Lower leg skin (tissue), 3 donors: ENCODE results near the gene TFAP2C.

Source experiments
- CTCF ChIP-seq, 3 donors: fragments of 450-650 bp; IDR thresholded peaks; one replicate each; pipeline ENCODE4 v1.5.1; 2016; ENCODE audit warnings: antibody characterized with exemption in 3 of 3, mild to moderate bottlenecking in 3 of 3, moderate library complexity in 2 of 3
- POLR2A ChIP-seq, 2 donors: fragments of 450-650 bp; IDR thresholded peaks; one replicate each; pipeline ENCODE4 v1.6.1; 2016 to 2017; ENCODE audit warnings: antibody characterized with exemption in 2 of 2, mild to moderate bottlenecking in 1 of 2, moderate library complexity in 1 of 2

DNA sequence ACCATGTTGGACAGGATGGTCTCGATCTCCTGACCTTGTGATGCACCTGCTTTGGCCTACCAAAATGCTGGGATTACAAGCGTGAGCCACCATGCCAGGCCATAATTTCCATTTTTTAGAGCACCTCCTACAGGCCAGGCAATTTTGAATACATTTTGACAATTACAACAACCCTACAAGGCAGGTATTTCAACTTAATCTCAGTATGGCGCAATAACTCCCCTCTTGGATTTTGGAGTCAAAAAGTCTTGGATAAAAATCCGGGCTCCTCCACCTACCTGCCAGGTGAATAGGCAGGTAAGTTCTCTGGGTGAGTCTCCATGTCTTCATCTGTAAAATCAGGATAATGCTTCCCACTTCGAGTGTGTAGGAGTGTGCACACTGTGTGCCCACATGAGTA is 39.5 kb upstream of the TFAP2C start:
- TF ChIP-seq CTCF (IDR thresholded peaks at IDR 0.05) (no peak), POLR2A (IDR thresholded peaks at IDR 0.05) (no peak)
